ENCODE data around the gene ASXL2.
"Not testable (repeated sequence)": the region's sequence is repeated elsewhere in the genome, so short reads cannot be mapped to it uniquely, and the experiment has no call there.

ASXL2 gene

GRCh38 chr2:25831746-25832449 is 46.4 kb downstream of the ASXL2 start:
- DNase-seq = no peak

- no peak for DNase-seq
Measured at GRCh38 chr2:25829828-25830227, 48.5 kb downstream of the ASXL2 start.

- no peak for DNase-seq
Measured at GRCh38 chr2:25829377-25829704, 48.9 kb downstream of the ASXL2 start.

- not testable (repeated sequence) for DNase-seq
Measured at GRCh38 chr2:25828532-25829376, 49.5 kb downstream of the ASXL2 start.

GRCh38 chr2:25825238-25825637 is 53.0 kb downstream of the ASXL2 start:
- DNase-seq = no peak

- no peak for DNase-seq
Measured at GRCh38 chr2:25824718-25825117, 53.6 kb downstream of the ASXL2 start.

GRCh38 chr2:25824216-25824615 is 54.1 kb downstream of the ASXL2 start:
- no peak for DNase-seq

- no peak for DNase-seq
Measured at GRCh38 chr2:25822190-25823117, 55.8 kb downstream of the ASXL2 start.

GRCh38 chr2:25821225-25822056 is 56.8 kb downstream of the ASXL2 start:
- DNase-seq = no peak

GRCh38 chr2:25819597-25820039 is 58.7 kb downstream of the ASXL2 start:
- no peak for DNase-seq

- DNase-seq = no peak
Measured at GRCh38 chr2:25817630-25818029, 60.7 kb downstream of the ASXL2 start.

GRCh38 chr2:25817006-25817405 is 61.3 kb downstream of the ASXL2 start:
- DNase-seq = no peak

- no peak for DNase-seq
Measured at GRCh38 chr2:25816249-25816648, 62.0 kb downstream of the ASXL2 start.

GRCh38 chr2:25814681-25815080 is 63.6 kb downstream of the ASXL2 start:
- no peak for DNase-seq

- DNase-seq = no peak
Measured at GRCh38 chr2:25810428-25810827, 67.9 kb downstream of the ASXL2 start.

- DNase-seq = no peak
Measured at GRCh38 chr2:25809646-25810045, 68.6 kb downstream of the ASXL2 start.

- DNase-seq = no peak
Measured at GRCh38 chr2:25808006-25808383, 70.3 kb downstream of the ASXL2 start.

GRCh38 chr2:25806941-25807340 is 71.3 kb downstream of the ASXL2 start:
- DNase-seq = no peak

- DNase-seq = no peak
Measured at GRCh38 chr2:25805987-25806386, 72.3 kb downstream of the ASXL2 start.

- DNase-seq = no peak
Measured at GRCh38 chr2:25804338-25804737, 73.9 kb downstream of the ASXL2 start.

GRCh38 chr2:25799301-25799700 is 79.0 kb downstream of the ASXL2 start:
- no peak for DNase-seq
